ENCODE results near the gene NPHS1.
"Not testable (repeated sequence)": the region's sequence is repeated elsewhere in the genome, so short reads cannot be mapped to it uniquely, and the experiment has no call there.

The NPHS1 gene

GRCh38 chr19:35811317-35812219, 40.7 kb downstream of the NPHS1 start:
- no peak for DNase-seq

- DNase-seq: no peak
Observed at GRCh38 chr19:35807633-35808032, 44.7 kb downstream of the NPHS1 start.

- no peak for DNase-seq
Observed at GRCh38 chr19:35806597-35806996, 45.7 kb downstream of the NPHS1 start.

- no peak for DNase-seq
Observed at GRCh38 chr19:35805526-35806102, 46.7 kb downstream of the NPHS1 start.

GRCh38 chr19:35801828-35802227, 50.5 kb downstream of the NPHS1 start:
- DNase-seq: no peak

GRCh38 chr19:35797663-35798062, 54.6 kb downstream of the NPHS1 start:
- no peak for DNase-seq

- DNase-seq: no peak
Observed at GRCh38 chr19:35796645-35797542, 55.4 kb downstream of the NPHS1 start.

- DNase-seq: not testable (repeated sequence)
Observed at GRCh38 chr19:35795564-35795963, 56.7 kb downstream of the NPHS1 start.

GRCh38 chr19:35793381-35794165, 58.7 kb downstream of the NPHS1 start:
- no peak for DNase-seq

- DNase-seq: no peak
Observed at GRCh38 chr19:35792888-35793287, 59.4 kb downstream of the NPHS1 start.

GRCh38 chr19:35792312-35792711, 60.0 kb downstream of the NPHS1 start:
- no peak for DNase-seq

GRCh38 chr19:35791814-35792279, 60.5 kb downstream of the NPHS1 start:
- DNase-seq: no peak

GRCh38 chr19:35790981-35791813, 61.1 kb downstream of the NPHS1 start:
- no peak for DNase-seq

GRCh38 chr19:35789978-35790944, 62.0 kb downstream of the NPHS1 start:
- DNase-seq: no peak

GRCh38 chr19:35789195-35789977, 62.9 kb downstream of the NPHS1 start:
- DNase-seq: no peak

- DNase-seq: no peak
Observed at GRCh38 chr19:35788205-35788960, 63.9 kb downstream of the NPHS1 start.

GRCh38 chr19:35787227-35787799, 65.0 kb downstream of the NPHS1 start:
- no peak for DNase-seq
